ENCODE results near the gene INHBC.

The INHBC gene

DNA sequence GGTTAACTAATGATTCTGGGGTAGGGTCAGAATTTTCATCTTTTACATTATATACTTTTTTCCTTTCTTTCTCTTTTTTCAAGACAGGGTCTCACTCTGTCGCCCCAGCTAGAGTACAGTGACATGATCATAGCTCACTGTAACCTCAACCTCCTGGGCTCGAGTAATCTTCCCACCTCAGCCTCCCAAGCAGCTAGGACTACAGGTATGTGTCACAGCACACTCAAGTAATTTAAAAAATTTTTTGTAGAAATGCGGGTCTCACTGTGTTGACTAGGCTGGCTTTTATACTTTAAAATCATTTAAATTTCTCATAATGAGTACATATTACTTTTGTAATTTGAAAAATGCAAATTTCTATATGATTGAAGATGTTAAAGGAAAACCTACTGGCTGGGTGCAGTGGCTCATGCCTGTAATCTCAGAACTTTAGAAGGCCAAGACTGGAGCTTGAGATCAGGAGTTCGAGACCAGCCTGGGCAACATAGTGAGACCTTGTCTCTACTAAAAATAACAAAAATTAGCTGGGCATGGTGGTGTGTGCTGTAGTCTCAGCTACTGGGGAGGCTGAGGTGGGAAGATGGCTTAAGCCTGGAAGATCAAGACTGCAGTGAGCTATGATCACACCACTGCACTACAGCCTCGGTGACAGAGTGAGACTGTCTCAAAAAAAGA is 29.5 kb upstream of the INHBC start:
- TF ChIP-seq FOXP2 (optimal IDR thresholded peaks at IDR 0.05; ENCODE audit: borderline replicate concordance, extremely low read depth, extremely low read length, insufficient read depth) (no peak), POLR2AphosphoS5 (IDR thresholded peaks at IDR 0.05; ENCODE audit: low read depth, low read length) (no peak), SIN3A (IDR thresholded peaks at IDR 0.05; ENCODE audit: borderline replicate concordance, insufficient read depth, low read length) (no peak), TAF1 (IDR thresholded peaks at IDR 0.05; ENCODE audit: borderline replicate concordance, insufficient read depth, low read length) (no peak)
- TF ChIP-seq, protein P1, sequence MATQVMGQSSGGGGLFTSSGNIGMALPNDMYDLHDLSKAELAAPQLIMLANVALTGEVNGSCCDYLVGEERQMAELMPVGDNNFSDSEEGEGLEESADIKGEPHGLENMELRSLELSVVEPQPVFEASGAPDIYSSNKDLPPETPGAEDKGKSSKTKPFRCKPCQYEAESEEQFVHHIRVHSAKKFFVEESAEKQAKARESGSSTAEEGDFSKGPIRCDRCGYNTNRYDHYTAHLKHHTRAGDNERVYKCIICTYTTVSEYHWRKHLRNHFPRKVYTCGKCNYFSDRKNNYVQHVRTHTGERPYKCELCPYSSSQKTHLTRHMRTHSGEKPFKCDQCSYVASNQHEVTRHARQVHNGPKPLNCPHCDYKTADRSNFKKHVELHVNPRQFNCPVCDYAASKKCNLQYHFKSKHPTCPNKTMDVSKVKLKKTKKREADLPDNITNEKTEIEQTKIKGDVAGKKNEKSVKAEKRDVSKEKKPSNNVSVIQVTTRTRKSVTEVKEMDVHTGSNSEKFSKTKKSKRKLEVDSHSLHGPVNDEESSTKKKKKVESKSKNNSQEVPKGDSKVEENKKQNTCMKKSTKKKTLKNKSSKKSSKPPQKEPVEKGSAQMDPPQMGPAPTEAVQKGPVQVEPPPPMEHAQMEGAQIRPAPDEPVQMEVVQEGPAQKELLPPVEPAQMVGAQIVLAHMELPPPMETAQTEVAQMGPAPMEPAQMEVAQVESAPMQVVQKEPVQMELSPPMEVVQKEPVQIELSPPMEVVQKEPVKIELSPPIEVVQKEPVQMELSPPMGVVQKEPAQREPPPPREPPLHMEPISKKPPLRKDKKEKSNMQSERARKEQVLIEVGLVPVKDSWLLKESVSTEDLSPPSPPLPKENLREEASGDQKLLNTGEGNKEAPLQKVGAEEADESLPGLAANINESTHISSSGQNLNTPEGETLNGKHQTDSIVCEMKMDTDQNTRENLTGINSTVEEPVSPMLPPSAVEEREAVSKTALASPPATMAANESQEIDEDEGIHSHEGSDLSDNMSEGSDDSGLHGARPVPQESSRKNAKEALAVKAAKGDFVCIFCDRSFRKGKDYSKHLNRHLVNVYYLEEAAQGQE (IDR thresholded peaks at IDR 0.05; ENCODE audit: insufficient read depth in 1 of 2, low read depth in 2 of 2, low read length in 2 of 2) = no peak

DNA sequence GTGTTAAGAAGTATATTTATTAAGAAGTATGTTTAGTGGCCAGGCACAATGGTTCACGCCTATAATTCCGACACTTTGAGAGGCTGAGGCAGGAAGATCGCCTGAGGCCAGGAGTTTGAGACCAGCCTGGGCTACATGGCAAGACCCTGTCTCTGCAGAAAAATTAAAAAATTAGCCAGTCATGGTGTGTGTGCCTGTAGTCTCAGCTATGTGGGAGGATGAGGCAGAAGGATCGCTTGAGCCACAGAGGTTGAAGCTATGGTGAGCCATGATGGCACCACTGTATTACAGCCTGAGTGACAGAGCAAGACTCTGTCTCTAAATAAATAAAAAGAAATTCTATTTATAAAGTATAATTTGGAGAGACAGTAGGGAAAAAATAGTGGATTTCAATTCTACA is 24.1 kb upstream of the INHBC start:
- TF ChIP-seq TAF1 (IDR thresholded peaks at IDR 0.05; ENCODE audit: borderline replicate concordance, insufficient read depth, low read length) = no peak
- TF ChIP-seq, protein P1 (IDR thresholded peaks at IDR 0.05; ENCODE audit: insufficient read depth in 1 of 2, low read depth in 2 of 2, low read length in 2 of 2) = no peak
- TF ChIP-seq SIN3A (IDR thresholded peaks at IDR 0.05; ENCODE audit: borderline replicate concordance, insufficient read depth, low read length) = no peak
- no peak for TF ChIP-seq FOXP2 (optimal IDR thresholded peaks at IDR 0.05; ENCODE audit: borderline replicate concordance, extremely low read depth, extremely low read length, insufficient read depth)
- no peak for TF ChIP-seq POLR2AphosphoS5 (IDR thresholded peaks at IDR 0.05; ENCODE audit: low read depth, low read length)

DNA sequence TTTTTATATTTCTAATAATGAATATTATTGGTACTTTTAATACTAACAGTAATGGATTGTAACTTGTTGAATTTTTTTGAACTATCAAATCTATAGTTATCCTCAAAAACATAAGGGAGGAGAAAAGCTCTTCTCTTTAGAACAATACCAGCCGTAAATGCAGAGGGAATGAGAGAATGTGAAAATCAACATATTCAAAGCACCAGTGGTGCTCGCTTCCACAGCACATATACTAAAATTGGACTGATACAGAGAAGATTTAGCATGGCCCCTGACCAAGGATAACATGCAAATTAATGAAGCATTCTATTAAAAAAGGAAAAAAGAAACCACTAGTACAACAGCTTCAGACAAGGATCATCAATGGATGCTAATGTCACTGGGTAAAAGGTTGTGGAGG is 19.5 kb upstream of the INHBC start:
- TF ChIP-seq FOXP2 (optimal IDR thresholded peaks at IDR 0.05; ENCODE audit: borderline replicate concordance, extremely low read depth, extremely low read length, insufficient read depth) (no peak), SIN3A (IDR thresholded peaks at IDR 0.05; ENCODE audit: borderline replicate concordance, insufficient read depth, low read length) (no peak), TAF1 (IDR thresholded peaks at IDR 0.05; ENCODE audit: borderline replicate concordance, insufficient read depth, low read length) (no peak), POLR2AphosphoS5 (IDR thresholded peaks at IDR 0.05; ENCODE audit: low read depth, low read length) (no peak)
- TF ChIP-seq, protein P1 (IDR thresholded peaks at IDR 0.05; ENCODE audit: insufficient read depth in 1 of 2, low read depth in 2 of 2, low read length in 2 of 2) = no peak

DNA sequence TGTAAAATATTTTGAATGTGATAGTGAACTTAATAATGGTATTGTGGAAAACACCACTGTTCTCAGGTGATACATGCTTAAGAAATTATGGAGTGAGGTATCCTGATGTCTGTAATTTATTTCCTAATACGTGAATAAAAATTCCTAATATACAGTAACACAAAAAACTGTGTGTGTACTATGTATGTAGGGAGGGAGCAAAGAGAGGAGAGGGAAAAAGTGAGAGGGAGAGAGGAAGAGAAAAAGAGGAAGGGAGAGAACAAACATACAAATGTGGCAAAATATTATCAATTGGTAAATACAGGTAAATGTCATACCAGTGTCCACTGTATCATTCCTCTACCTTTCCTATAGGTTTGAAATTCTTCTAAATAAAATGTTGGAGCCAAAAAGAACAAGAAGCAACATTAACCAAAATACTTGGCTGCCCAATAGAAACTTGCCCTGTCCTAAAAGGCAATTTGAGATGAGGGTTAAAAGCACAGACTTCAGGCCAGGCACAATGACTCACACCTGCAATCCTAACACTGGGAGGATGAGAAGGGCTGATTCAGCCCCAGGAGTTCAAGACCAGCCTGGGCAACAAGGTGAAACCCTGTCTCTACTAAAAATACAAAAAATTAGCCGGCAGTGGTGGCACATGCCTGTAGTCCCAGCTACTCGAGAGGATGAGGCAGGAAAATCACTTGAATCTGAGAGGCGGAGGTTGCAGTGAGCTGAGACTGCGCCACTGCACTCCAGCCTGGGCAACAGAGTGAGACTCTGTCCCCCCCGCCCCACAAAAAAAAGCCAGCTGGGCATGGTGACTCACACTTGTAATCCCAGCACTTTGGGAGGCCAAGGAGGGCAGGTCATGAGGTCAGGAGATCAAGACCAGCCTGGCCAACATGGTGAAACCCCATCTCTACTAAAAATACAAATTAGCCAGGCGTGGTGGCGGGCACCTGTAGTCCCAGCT is 18.3 kb upstream of the INHBC start:
- TF ChIP-seq, protein P1 (IDR thresholded peaks at IDR 0.05; ENCODE audit: insufficient read depth in 1 of 2, low read depth in 2 of 2, low read length in 2 of 2) = no peak
- TF ChIP-seq POLR2AphosphoS5 (IDR thresholded peaks at IDR 0.05; ENCODE audit: low read depth, low read length) = no peak
- no peak for TF ChIP-seq SIN3A (IDR thresholded peaks at IDR 0.05; ENCODE audit: borderline replicate concordance, insufficient read depth, low read length)
- no peak for TF ChIP-seq TAF1 (IDR thresholded peaks at IDR 0.05; ENCODE audit: borderline replicate concordance, insufficient read depth, low read length)
- TF ChIP-seq FOXP2 (optimal IDR thresholded peaks at IDR 0.05; ENCODE audit: borderline replicate concordance, extremely low read depth, extremely low read length, insufficient read depth) = no peak
